ENCODE data around the gene CAPN2.
"Not testable (repeated sequence)": the region's sequence is repeated elsewhere in the genome, so short reads cannot be mapped to it uniquely, and the experiment has no call there.

Gene CAPN2

DNA sequence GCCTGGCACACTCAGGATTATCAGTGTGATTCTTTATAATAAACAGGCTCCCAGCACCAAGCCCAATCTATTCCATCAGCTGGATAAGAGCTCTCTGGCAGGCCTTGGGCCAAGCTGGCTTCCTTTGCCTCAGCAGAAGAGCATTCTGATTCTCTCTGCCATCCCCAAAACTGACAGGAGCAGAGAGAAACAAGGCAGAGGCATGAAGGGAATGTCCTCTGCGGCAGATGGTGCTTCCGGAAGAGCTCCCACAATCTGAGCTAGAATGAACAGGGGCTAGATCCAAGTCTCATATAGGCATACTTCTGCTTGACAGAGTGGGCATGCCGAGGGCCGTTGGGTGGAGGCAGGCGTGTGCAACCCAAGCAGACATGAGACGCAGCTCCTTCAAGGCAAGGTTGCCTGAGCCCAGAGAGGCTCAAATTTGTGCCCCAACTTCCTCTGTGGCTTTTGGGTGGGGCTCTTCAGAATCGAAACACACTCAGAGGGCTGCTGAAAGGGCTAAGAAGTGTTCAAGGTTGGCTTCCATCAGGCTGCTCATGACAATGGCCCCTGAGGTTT, 4.0 kb downstream of the CAPN2 start:
- no peak overlapping the region for H3K4me3 ChIP-seq (ENCODE audit: low read depth, low read length)

DNA sequence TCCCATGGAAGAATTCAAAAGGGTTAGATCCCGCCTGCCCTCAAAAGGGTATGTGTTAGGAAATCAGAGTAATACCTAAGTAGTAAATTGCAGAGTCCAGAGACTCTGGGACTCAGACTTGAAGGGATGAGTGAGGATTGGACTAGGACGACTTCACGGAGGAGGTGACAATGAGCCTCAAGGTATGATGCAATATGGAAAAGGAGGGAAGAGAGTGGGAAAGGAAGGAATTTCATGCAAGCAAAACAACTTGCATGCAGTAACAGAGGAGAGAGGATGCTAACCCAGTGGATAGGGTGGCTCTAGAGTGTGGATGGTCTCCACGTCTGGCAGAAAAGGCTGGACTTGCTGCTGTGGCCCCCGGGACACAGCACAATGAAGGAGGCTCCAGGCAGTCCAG, 4.8 kb downstream of the CAPN2 start:
- no peak overlapping the region for H3K4me3 ChIP-seq (ENCODE audit: low read depth, low read length)

DNA sequence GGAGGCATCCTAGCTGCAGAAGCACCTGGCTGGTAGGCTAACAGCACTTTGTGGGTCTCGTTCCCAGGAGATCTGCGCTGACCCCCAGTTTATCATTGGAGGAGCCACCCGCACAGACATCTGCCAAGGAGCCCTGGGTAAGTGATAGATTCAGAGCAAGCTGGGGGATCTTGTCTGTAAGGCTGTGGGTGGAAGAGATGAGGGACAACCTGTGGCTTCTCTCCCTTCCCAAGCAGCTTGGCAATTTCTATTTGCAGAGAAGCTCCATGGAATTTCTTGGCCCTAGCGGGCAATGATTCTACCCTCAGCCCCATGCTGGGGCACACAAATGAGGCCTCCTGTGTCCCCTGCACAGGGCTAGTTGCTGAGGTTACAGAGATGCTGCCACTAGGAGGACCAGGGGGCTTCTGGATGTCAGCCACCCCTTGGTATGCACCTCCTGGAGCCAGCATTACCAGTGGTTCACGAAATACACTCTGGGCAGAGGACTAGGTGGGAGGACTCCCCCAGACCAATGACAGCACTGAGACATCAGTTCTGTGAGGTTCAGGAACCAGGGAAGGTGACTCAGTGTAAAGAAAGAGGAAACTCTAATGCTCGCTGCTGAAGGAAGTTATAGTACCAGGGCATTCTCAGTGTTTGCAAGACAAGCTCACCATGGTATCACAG, 5.5 kb downstream of the CAPN2 start:
- no peak overlapping the region for H3K4me3 ChIP-seq (ENCODE audit: low read depth, low read length)

DNA sequence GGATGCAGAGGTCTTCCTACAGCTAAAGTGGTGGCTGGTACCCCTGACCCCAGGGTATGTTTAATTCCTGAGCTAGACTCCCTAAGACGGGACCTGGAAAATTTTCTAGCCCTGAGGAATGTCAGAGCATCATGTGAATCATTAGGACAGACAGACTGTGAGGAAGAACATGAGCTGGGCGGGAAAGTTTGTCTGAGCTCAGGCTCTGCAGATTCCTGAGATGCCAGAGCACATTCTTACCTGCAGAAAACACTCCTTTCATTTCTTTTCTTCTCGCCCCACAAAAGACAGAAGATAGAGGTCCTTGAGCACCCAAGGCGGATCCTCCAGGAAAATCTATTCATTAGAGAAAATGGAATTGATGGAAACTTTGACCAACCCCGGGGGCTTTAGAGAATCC, 6.5 kb downstream of the CAPN2 start:
- no peak overlapping the region for H3K4me3 ChIP-seq (ENCODE audit: low read depth, low read length)

DNA sequence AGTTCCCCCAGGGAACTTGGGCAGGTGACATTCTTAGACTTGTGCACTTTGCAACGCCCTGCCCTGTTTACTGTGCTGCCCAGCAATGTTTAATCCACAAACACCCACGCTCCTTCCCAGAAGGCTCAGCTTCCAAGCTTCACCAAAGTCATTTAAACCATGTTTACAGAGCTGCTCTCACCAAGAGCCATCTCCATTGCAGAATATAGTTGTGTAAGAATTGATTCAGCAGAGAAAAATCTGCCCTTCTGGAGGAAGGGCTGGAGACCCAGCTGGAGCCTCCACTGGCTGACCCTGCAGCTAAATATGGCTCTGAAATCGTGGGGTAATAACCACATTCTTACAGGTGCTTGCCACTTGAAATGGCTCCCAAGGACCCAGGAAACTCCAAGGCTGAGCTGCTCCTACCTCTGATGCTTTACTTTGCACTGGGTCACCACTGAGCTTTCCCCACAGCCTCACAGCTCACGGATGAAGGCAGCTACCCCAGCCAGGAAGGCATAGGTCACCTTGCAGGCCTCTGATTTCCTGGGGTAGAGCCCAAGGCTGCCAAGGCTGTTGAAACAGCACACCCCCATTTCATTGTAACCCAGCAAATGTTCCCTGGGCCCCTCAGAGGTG, 8.7 kb downstream of the CAPN2 start:
- no peak overlapping the region for H3K4me3 ChIP-seq (ENCODE audit: low read depth, low read length)

DNA sequence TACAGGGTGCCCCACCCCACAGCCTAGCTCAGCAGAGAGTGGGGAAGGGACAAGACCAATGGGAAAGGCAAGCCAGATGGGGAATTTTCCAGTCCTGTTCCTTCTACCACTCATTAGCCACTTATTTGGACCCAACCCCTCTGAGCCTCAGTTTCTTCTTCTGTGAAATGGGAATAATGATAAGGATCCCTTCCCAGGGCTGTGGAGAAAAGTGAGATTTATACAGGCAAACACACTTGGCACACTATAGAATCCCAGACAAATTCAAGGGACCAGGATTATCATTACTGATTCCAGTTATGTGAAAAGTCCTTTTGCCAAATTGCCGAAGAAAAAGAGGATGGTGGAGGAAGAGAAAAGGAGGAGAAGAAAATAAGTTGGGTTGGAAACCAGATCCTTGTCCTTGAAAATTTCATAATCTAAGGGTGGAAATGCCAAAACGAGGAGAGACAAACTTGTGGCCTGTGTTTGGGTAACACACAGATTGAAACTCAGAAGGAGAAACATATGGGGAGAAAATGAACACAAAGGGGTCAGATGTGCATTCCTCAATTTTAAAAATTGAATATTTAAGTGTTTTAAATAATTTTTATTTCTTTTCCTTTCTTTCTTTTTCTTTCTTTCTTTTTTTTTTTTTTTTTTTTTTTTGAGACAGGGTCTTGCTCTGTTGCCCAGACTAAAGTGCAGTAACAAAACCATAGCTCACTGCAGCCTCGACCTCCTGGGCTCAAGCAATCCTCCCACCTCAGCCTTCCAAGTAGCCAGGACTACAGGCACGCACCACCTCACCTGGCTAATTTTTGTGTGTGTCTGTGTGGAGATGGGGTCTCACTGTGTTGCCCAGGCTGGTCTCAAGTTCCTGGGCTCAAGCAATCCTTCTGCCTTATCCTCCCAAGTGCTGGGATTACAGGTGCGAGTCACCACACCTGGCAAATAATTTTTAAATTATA, 9.6 kb downstream of the CAPN2 start:
- H3K4me3 ChIP-seq (ENCODE audit: low read depth, low read length): no peak overlapping the region

DNA sequence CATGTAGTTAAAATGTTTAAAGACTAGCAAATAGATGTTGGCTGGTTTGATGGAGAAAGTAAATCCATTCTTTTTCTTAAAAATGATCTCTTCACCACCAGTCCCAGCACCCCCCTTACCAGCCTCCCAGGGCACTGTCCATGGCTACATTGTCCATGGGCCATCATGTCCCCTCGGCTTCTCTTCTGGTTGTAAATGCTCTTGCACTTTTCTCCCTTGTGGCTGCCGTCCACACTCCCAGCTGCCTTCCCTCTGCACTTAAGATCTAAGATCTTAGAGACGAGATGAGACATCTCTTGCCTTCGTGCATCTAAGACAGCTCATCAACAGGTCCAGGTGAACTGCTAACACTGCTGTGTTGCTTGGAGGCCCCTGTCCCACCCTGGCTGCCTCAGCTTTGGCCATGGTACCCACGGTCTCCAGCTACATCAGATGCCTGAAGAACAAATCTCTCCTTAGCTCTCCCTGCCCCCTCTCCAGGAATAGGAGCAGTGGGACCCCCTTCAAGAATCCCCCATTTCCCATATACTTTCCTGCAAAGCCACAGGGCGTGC, 11.1 kb downstream of the CAPN2 start:
- H3K4me3 ChIP-seq (ENCODE audit: low read depth, low read length): no peak overlapping the region

DNA sequence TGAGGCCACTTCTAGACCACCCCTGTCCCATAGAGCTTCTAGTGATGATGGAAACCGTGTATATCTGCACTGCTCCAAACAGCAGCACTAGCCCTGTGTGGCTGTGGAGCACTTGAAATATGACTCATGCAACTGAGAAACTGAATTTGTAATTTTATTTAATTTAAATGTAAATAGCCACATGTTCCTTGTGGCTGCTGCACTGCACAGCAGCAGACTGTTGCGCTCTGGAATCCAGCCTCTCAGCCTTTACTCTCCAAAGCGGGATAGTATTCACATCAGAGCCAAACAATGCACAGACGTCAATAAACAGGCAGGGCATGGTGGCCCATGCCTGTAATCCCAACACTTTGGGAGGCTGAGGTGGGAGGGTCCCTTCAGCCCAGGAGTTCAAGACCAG, 12.0 kb downstream of the CAPN2 start:
- no peak overlapping the region for H3K4me3 ChIP-seq (ENCODE audit: low read depth, low read length)

DNA sequence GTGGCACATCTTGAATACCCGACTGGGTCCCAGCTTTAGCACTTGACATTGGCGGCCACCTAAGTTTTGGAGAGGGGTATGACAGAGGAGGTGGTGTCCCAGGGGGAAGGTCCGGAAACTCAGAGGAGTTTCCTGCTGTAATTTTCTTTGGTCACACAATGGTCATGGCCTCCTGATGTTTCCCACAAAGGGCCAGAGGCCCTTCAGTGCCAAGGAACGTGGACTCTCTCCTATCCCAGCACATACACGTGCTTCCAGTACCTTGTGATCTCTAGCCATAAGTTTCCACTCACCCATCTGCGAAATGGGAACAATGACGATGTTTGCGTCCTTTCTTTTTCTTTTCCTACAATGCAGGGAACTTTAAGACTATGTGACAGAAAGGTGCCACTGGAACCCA, 13.2 kb downstream of the CAPN2 start:
- H3K4me3 ChIP-seq (ENCODE audit: low read depth, low read length): no peak overlapping the region

DNA sequence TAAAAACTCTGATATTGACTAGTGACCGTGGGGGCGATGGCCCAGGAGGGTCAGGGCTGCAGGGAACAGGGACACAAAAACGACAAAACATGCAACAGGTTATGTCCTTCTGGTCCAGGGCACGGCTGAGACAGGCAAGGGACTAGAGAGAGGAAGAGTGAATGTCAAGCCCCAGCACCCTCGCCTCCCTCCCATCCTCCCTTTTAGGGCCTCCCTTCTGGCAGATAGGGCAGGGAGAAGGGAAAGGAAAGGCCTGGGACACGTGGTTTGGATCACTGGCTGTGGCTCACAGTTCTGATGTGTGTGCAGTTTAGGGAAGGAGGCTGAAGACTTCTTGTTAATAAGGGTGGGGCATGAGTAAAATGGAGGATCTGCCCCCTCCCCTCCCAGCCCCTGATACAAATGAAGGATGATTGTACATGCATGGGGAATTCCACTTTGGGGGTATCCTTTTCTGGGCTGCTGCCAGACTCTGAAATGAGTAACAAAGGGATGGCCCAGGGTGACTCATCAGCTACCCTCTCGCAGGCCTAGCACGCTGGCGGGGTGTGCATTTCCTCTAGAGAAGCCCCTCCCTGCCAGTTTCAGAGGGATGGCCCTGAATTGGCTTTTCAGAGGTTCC, 14.2 kb downstream of the CAPN2 start:
- H3K4me3 ChIP-seq (ENCODE audit: low read depth, low read length): no peak overlapping the region

DNA sequence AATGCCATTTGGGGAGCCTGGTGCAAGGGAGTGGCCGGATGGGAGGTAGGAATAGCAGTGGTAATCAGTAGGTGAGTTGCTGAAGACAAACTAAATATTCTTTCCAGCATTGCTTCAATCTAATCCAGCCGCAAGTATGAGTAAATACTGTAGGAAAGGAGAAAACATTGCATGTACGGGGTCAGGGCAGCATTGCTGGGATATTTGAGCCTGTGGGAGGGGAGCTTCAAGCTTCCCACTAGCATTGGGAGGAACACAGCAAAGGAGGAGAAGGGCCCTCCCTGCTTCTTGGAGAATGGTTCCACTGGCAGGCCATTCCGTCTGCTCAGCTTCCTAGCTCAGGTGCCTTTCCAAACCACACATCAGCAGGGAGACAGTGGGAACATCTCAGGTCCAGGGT, 15.2 kb downstream of the CAPN2 start:
- no peak overlapping the region for H3K4me3 ChIP-seq (ENCODE audit: low read depth, low read length)

DNA sequence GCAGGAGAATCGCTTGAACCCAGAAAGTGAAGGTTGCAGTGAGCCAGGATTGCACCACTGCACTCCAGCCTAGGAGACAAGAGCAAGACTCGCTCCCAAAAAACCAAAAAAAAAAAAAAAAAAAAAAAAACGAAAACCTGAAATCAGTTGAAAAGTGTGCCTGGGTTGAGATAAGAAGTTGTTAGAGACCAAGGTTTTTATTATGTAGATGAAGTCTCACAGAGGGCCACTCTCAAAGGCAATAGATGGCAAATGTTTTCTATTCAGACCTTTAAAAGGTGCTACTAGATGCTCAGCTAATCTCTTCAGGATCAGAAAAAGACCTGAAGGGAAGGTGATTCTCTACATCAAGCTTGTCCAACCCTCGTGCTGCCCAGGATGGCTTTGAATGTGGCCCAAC, 17.6 kb downstream of the CAPN2 start:
- no peak overlapping the region for H3K4me3 ChIP-seq (ENCODE audit: low read depth, low read length)

DNA sequence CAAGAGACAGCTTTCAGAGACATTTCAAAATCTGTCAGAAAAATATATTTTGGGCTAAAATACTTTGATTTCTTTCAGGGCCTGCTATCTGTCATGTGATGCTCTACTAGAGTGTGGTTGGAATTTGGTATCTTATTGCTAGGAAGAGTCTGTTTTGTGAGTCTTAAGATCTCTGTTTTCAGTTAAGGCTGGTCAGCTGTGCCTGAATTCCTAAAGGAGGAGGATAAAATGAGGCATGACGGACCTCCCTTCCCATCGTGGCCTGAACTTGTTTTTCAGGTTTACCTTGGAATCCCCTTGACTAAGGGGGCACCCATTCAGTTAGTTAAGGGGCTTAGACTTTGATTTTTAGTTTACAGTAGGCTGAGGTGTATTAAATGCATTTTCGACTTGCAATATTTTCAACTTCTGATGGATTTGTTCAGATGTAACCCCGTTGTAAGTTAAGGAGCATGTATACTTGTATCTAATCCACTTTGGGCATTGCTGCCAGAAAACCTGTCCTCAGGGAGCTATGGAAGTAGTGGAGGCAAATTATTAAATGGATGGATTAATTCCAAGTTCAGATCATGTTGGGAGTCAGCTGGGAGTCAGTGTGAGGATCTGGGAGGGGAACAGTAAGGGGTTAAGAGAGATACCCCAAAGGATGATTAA, 18.3 kb downstream of the CAPN2 start:
- no peak overlapping the region for H3K4me3 ChIP-seq (ENCODE audit: low read depth, low read length)

DNA sequence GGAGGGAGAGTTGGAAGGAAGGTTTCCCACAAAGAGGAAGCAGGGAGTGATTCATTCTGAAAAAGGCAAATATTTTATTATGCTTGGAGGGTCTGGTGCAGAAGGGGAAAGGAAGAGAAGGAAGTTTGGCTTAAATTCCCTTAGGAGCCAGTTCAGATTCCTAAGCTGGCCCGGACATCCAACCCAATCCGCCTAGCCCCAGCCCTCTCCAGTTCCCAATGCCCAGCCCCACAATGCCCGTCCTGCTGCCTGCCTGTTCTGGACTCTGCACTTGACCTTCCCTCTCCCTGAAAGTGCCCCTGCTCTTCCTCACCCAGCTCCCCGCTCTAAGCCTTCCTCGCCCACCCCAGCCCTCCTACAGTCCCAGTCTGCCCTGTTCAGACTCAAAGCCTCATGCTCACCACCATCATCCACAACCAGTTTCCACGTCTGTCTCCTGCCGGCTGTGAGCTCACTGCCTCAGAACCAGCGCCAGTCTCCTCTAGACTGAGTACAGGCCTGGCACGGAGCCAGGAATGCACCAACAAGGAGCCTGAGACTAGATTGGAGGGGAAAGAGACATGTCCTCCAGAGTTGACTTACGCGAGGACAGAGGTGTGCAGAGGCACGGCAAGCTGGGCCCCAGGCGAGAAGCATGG, 18.9 kb downstream of the CAPN2 start:
- H3K4me3 ChIP-seq (ENCODE audit: low read depth, low read length): no peak overlapping the region

DNA sequence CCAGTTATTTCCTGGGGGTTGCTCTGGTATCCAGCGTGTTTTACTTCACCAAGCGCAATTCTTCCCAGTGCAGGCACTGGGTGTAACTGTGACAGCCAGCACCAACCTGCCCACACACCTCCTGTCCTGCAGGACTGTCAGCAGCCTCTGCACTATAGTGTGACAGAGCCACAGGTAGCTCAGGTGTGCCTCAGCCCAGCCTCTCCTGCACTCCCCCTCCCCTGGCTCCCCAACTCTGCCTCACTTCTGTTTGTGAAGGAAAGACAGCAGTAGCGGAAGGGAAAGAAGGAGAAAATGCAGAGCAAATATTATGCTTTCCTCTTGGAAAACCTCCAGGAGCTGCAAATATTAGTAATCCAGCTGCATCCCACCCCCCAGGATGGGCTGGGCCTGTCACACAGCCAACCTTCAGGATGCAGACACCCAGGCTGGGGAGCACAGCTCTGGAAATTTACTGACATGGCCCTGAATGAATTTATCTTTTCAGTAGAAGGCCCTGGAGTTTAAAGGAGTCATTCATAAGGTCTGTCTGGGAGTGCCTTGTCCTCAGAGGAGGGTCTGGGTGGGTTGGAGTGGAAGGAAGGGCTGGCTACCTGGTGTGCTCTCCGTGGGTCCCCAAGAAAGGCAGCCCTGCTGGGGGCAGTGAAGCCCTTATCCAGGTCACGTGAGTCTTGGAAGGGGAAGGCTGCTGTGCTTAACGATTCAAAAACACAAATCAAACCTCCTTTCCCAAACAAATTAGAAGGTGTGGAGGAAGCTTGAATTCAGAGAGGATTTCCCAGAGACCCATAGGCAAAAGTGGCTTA, 20.9 kb downstream of the CAPN2 start:
- no peak overlapping the region for H3K4me3 ChIP-seq (ENCODE audit: low read depth, low read length)

DNA sequence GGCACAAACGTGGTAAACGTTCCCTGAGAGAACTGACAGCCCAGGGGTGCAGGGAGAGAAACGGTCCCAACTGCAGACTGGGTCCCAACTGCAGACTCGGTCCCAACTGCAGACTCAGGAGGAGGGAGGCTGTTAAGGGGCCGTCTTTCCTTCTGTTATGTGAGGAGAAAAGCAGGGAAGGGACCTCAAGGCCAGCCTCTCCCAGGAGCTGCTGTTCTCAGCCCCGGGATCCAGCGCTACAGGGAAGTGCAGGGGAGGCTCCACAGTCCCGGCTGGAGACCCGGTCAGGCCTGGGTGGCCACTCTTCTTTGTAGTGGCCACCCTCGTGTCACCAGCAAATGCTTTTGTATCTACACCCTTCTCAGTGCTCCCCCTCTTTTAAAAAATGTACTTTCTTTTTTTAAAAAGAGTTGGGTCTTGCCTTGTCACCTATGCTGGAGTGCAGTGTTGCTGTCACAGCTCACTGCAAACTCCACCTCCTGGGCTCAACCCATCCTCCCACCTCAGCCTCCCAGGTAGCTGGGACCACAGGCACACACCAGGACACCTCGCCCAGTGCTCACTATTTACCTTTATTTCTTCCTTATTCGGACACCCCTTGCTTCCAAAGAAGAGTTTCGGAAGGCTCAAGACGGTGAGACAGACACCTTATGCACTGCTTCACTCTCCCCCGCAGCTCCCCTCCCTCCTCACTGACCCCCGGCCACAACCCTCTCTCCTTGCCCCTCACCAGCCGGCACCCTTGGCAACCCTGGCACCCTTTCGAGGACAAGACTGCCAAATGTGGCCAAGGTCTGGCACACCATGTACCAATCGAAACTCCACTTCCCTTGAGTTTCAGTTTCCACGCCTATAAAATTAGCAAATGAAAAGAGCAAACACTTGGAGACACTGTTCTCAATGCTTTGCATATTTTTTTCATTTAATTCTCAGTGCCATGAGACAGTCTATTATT, 21.8 kb downstream of the CAPN2 start:
- no peak overlapping the region for H3K4me3 ChIP-seq (ENCODE audit: low read depth, low read length)

DNA sequence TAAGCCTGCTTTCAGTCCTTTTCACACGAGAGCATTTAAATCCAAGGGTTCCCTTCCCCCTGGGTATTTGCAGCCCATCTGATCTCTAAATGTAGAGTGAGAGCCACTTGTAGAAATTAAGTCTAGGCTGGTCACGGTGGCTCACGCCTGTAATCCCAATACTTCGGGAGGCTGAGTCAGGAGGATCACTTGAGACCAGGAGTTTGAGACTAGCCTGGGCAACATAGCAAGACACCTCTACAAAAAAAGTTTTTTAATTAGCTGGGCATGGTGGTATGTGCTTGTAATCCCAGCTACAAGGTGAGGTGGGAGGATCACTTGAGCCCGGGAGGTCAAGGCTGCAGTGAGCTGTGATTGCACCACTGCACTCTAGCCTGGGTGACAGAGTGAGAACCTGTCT, 24.3 kb downstream of the CAPN2 start:
- not testable (repeated sequence) for H3K4me3 ChIP-seq (ENCODE audit: low read depth, low read length)

DNA sequence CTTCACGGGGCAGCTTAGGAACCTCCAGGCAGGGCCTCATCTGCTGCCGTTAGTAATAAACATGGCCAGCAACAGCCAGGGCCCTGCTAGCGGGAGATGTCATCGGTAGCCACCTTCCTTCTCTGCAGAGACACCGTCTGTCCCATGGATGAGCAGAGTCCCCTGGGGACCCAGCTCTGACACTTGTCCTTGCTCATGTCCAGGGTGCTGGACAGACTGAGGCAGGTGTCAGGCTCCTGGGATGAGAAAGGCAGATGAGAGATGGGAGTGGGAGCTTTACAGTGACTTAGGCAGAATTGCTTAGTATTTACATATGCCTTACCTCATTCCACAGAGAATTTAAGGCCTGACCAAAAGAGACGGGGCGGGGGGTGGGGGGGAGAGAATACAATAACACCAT, 25.0 kb downstream of the CAPN2 start:
- H3K4me3 ChIP-seq (ENCODE audit: low read depth, low read length): no peak overlapping the region

Measured in iPS-11a (cell line).